LNCaP clone FGC (cell line): ENCODE measurements around the gene CREB5.

Source experiments
- DNase-seq: peaks from one replicate; pipeline ENCODE4 v3.0.0-alpha.2; 2011; ENCODE audit warnings: low read depth
- H3K4me3 ChIP-seq: 2 replicates; pipeline ENCODE4 v1.5.1; 2011; ENCODE audit warnings: mild to moderate bottlenecking, low read depth, low read length, control low read depth
- TF ChIP-seq, protein P1 (sequence below): IDR thresholded peaks from 2 replicates; pipeline ENCODE4 v1.5.1; 2012; ENCODE audit warnings: mild to moderate bottlenecking; ENCODE audit not compliant: control insufficient read depth, insufficient read depth; ENCODE audit errors: extremely low read depth

The CREB5 gene

GRCh38 chr7:28739128-28739527, 326.8 kb downstream of the CREB5 start:
- TF ChIP-seq, protein P1, sequence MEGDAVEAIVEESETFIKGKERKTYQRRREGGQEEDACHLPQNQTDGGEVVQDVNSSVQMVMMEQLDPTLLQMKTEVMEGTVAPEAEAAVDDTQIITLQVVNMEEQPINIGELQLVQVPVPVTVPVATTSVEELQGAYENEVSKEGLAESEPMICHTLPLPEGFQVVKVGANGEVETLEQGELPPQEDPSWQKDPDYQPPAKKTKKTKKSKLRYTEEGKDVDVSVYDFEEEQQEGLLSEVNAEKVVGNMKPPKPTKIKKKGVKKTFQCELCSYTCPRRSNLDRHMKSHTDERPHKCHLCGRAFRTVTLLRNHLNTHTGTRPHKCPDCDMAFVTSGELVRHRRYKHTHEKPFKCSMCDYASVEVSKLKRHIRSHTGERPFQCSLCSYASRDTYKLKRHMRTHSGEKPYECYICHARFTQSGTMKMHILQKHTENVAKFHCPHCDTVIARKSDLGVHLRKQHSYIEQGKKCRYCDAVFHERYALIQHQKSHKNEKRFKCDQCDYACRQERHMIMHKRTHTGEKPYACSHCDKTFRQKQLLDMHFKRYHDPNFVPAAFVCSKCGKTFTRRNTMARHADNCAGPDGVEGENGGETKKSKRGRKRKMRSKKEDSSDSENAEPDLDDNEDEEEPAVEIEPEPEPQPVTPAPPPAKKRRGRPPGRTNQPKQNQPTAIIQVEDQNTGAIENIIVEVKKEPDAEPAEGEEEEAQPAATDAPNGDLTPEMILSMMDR, result no peak
- H3K4me3 ChIP-seq, result no peak overlapping the region
- no peak for DNase-seq

- DNase-seq, result no peak
- TF ChIP-seq, protein P1, result no peak
- H3K4me3 ChIP-seq, result no peak overlapping the region
Measured at GRCh38 chr7:28739826-28740225, 327.5 kb downstream of the CREB5 start.

DNA sequence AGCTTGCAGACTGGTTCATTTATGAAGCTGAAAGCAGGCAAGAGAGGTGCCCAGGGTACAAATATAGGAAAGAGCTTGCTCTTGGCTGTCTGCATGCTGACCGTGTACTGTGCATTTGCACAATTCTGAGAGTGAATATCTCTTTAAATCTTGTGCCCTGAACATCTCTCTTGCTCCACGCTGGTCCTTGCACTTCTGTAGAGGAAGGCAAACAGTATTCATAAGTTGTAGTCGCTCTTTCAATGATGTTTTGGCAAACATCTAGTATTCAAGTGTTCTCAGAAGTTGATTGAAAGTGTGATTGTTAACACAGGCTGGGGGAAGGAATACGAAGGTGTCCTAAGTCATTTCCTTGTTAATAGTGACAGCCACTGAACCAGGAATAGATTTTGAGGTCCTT, 332.6 kb downstream of the CREB5 start:
- TF ChIP-seq, protein P1, result no peak

DNA sequence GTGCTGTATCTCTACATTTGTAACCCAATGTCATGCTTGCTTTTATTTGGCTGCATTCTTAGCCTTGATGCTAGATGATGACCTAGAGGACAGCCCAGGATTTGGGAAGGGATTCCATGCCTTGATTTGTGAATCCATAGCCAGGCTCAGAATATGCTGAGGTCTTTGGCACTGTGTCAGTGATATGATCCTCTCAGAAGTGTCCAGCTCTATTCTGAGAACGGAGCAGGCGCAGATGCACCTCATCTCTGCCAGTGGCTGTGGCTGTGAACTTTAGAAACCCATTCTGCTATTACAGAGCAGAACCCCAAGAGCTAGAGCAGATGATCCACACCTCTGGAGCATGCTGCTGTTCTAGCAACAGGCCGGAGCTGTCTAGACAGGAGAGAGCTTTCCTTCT, 333.0 kb downstream of the CREB5 start:
- DNase-seq, result no peak
- TF ChIP-seq, protein P1, result no peak
- no peak overlapping the region for H3K4me3 ChIP-seq

More for the DNA sequence above, 332.6 kb downstream of the CREB5 start:
- no peak for DNase-seq
- no peak overlapping the region for H3K4me3 ChIP-seq

DNA sequence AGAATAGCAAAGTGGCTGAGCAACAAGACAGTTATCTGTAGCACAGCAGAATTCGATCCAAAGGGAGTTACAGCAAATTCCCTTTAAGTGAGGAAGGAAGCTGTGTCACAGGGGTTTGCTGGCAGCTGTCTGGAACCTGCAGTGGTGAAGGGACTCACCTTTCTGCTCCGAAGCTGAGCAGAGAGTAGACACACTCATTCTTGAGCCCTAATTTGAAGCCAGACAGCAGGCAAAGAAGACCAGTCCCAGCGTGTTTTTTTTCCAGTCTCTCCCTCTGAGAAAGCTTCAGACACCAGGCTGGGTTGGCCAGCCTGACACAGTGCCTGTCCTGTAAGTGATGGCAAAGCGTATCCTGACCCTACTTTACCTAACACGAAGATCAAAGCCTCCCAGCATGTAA, 335.1 kb downstream of the CREB5 start:
- H3K4me3 ChIP-seq, result no peak overlapping the region
- no peak for DNase-seq
- TF ChIP-seq, protein P1, result no peak

GRCh38 chr7:28747854-28748253, 335.5 kb downstream of the CREB5 start:
- TF ChIP-seq, protein P1, result no peak
- DNase-seq, result no peak
- H3K4me3 ChIP-seq, result no peak overlapping the region

DNA sequence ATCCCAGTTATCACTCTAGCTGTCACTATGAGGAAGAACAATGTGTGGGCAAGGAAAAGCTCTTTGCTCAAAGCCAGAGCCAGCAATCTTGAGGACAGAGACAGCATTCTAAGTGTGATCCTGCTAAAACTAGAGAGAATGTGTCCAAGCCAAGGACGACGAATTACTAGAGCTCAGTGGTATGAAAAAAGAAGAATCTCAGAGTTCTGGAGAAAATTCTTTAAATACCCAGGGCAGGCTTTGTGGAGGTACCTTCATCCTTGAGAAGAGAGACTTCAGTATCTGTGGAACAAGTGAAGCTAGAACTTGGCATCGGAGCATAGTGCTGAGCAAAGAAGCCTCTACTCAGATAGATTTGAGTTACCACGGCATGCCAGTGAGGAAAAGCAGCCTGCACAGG, 336.0 kb downstream of the CREB5 start:
- no peak for DNase-seq
- TF ChIP-seq, protein P1, result no peak
- no peak overlapping the region for H3K4me3 ChIP-seq
